ENCODE measurements around the gene MRPS18A. TPM values are rescaled to one million over a fixed set of nuclear protein-coding genes. Genes with fewer than 3 reads are reported as not detected.
A peak's percentile ranks its signal among the peaks of the same experiment; 100 is the strongest.

Gene MRPS18A
- total RNA-seq, 1 donor from 2014 or later = 39.5 TPM

GRCh38 chr6:43679057-43679456 is 8.5 kb downstream of the MRPS18A start:
- intact Hi-C loops (cut with DNase I) = no loop called here
- no peak for DNase-seq
- no peak for ATAC-seq (ENCODE audit: poor library complexity)

- intact Hi-C loops (cut with DNase I) = no loop called here
- DNase-seq (no peak), ATAC-seq (ENCODE audit: poor library complexity) (no peak)
Observed at GRCh38 chr6:43678341-43678740, 9.2 kb downstream of the MRPS18A start.

GRCh38 chr6:43677759-43678158 is 9.8 kb downstream of the MRPS18A start:
- no peak for DNase-seq
- no peak for ATAC-seq (ENCODE audit: poor library complexity)
- intact Hi-C loops (cut with DNase I) = no loop called here

GRCh38 chr6:43676962-43677606 is 10.5 kb downstream of the MRPS18A start:
- ATAC-seq (ENCODE audit: poor library complexity) = no peak
- no peak for DNase-seq

GRCh38 chr6:43674921-43675320 is 12.7 kb downstream of the MRPS18A start:
- DNase-seq = no peak
- intact Hi-C loops (cut with DNase I) = no loop called here
- ATAC-seq (ENCODE audit: poor library complexity) = no peak

More at GRCh38 chr6:43676962-43677606, 10.5 kb downstream of the MRPS18A start:
- intact Hi-C loops (cut with DNase I) = no loop called here

- no peak for ATAC-seq (ENCODE audit: poor library complexity)
- no peak for DNase-seq
- intact Hi-C loops (cut with DNase I) = no loop called here
Observed at GRCh38 chr6:43674291-43674690, 13.3 kb downstream of the MRPS18A start.

GRCh38 chr6:43673444-43674084 is 14.0 kb downstream of the MRPS18A start:
- DNase-seq (no peak), ATAC-seq (ENCODE audit: poor library complexity) (no peak)

GRCh38 chr6:43671801-43672690 is 15.5 kb downstream of the MRPS18A start:
- ATAC-seq (ENCODE audit: poor library complexity) = no peak

More at GRCh38 chr6:43673444-43674084, 14.0 kb downstream of the MRPS18A start:
- intact Hi-C loops (cut with DNase I) = no loop called here

GRCh38 chr6:43671011-43671800 is 16.4 kb downstream of the MRPS18A start:
- DNase-seq = no peak
- no peak for ATAC-seq (ENCODE audit: poor library complexity)

More at GRCh38 chr6:43671801-43672690, 15.5 kb downstream of the MRPS18A start:
- intact Hi-C loops (cut with DNase I) = no loop called here
- no peak for DNase-seq

GRCh38 chr6:43670623-43670986 is 17.0 kb downstream of the MRPS18A start:
- intact Hi-C loops (cut with DNase I) = no loop called here
- no peak for ATAC-seq (ENCODE audit: poor library complexity)

More at GRCh38 chr6:43671011-43671800, 16.4 kb downstream of the MRPS18A start:
- intact Hi-C loops (cut with DNase I) = no loop called here

GRCh38 chr6:43669922-43670622 is 17.5 kb downstream of the MRPS18A start:
- ATAC-seq (ENCODE audit: poor library complexity) (peak; percentile 3), DNase-seq (no peak)
- intact Hi-C loops (cut with DNase I) = loop anchor here (5.0 kb wide), 3 partner anchors 42 to 407 kb away; no protein-coding TSS in a partner anchor

More at GRCh38 chr6:43670623-43670986, 17.0 kb downstream of the MRPS18A start:
- no peak for DNase-seq

- intact Hi-C loops (cut with DNase I) = loop anchor here (5.0 kb wide), 3 partner anchors 43 to 408 kb away; no protein-coding TSS in a partner anchor
- ATAC-seq (ENCODE audit: poor library complexity) (peak; percentile 73), DNase-seq (peak; percentile 86)
Observed at GRCh38 chr6:43669050-43669921, 18.3 kb downstream of the MRPS18A start.

- peak; percentile 68 for DNase-seq
- intact Hi-C loops (cut with DNase I) = loop anchor here (5.0 kb wide), 3 partner anchors 44 to 409 kb away; no protein-coding TSS in a partner anchor
- peak; percentile 71 for ATAC-seq (ENCODE audit: poor library complexity)
Observed at GRCh38 chr6:43668151-43669028, 19.2 kb downstream of the MRPS18A start.

GRCh38 chr6:43667245-43668150 is 20.1 kb downstream of the MRPS18A start:
- intact Hi-C loops (cut with DNase I) = loop anchor here (5.0 kb wide), 3 partner anchors 45 to 410 kb away; no protein-coding TSS in a partner anchor
- peak; percentile 88 for DNase-seq
- peak; percentile 63 for ATAC-seq (ENCODE audit: poor library complexity)

Data from Right ventricle myocardium superior (tissue), 1 donor.